ENCODE results near the gene SKAP1.
"Not testable (repeated sequence)": the region's sequence is repeated elsewhere in the genome, so short reads cannot be mapped to it uniquely, and the experiment has no call there.

SKAP1 gene

DNA sequence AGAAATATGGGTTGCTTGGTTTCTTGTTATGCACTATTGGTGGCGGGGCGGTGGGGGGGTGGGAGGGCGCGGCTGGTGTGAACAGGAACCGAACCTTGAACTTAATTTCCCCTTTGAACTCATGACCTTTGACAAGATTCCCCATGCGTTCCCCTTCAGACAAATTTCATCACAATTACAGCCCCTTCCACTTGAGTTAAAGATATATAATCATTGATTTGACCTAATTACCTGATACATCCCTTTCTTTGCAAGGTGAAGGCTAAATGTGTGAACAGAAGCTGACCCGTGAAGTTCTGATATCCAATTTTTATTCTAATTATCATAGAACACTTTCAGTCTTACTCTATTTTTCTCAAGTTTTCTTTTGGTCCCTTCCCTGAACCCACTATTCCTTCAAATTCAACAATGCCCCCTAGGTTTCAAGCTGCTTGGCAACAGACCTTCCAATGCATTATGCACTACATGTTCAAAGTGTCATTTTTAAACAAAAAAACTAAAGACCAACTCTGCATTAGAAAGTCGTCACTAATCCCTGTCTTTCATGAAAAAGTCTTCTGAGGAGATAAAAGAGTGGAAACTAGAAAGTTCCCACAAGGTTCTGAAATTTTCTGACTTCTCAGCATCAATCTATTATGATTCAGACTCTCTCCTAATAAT, 116.8 kb downstream of the SKAP1 start:
- no peak for DNase-seq

DNA sequence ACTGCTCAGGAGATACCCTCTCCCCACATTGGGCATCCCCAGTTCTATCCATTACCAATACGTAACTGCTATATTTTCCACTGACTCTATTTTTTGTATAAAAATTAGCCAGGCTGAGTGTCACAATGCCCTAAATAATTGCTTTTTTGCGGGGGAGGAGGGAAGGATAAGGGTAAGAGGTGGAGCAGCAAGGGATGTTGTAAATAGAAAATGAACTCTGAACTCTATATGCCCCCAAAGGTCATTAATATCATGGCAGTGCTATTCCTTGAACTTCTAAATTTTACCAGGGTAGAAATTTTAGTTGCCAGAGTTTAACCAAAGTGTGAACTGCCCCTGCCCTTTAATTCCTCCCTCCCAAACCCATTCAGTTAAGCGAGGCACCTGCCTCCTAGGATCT, 118.7 kb downstream of the SKAP1 start:
- DNase-seq: no peak

DNA sequence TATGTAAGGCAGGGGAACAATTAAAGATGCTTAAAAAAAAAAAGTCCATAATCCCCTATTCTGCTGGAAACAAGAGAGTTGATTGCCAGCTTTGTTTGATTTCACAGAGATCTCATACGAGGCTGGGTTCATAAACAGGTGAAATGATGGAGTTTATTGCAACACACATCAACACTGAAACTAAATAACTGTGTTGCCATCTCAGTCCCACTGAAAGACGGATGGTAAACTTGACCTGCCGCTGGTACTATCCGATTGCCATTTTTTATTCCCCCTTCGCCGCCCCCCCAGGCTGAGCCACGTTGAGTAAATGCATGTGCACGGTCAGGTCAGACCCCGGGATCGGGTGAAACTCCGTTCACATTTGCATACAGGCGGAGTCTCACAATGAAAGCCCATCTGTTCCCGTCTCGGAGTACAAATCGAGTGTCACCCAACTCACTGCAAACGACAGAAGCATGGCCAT, 119.2 kb downstream of the SKAP1 start:
- DNase-seq: no peak

DNA sequence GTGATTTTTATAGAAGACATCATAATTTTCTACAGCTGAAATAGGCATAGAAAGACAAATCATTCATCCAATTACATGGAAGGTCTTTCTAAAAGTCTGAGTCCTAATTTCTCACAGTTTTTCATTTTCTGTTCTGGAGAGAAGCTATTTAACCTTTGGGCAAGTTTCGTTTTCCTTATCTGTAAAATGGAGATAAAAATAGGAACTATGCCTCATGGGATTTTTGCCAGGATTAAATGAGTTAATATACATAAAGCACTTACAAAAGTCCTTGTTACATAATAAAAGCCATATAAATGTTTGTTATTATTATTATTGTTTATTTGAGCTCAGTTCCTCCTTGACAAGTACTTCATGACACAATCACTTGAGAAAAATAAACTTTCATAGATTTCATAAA, 121.4 kb downstream of the SKAP1 start:
- DNase-seq: no peak

DNA sequence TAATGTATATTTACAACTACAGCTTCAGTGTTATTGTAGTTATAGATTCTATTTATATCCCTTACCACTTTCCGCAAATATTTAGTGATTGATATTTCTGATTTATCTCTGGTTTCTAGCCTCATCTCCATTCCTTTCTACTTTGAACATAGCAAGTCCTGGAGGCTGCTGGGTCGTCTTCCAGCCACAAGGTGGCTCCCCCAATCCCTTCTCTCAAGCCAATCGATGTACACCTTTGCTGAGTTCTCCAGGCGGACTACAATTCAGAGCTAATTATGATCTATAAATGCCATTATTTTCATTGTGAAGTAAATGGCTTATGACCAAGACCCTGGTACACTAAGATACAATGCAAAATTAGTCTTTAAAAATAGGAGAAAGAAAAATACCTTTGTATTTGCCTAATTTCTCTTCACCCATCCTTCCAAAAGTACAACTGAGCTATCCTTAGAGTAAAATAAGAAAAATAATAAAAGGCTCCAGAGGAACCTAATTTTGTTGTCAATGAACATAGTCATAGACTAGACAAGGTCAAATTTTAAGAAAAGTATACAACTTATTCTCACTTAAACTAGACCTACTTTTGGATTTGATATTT, 122.1 kb downstream of the SKAP1 start:
- DNase-seq: no peak

DNA sequence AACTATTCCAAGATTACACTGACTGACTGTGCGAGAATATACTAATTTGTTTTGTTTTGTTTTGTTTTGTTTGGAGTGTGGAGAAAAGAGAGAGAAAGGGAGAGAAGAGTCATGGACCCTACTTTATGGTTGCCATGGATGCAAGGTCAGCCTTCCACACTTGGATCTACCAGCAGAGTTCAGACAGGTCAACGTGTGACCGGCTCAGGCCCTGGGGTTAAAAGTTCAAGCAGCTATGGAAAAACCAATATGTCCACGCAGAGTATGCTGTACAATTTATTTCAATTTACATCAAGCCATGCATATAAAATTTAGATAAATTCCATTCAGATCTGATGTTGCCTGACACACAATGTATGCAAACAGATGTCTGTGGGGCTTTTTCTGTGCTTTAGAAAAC, 122.8 kb downstream of the SKAP1 start:
- DNase-seq: no peak

DNA sequence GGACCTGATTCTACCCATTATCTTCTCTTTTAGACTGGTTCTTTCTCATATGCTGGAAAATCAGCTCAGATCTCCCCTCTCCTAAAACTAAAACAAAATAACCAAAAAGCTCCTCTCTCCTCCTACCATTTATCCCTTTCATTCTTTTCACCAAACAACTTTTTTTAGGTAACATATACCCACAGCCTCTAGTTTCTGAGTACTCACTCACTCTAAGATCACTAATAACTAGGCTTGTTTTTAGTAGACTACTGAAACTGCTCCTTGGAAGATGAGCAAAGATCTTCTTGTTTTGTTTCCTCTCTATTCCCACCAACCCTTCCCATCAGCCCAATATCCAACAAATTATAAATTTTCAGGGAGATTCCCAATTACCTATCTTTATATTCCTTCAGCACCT, 129.0 kb downstream of the SKAP1 start:
- no peak for DNase-seq

DNA sequence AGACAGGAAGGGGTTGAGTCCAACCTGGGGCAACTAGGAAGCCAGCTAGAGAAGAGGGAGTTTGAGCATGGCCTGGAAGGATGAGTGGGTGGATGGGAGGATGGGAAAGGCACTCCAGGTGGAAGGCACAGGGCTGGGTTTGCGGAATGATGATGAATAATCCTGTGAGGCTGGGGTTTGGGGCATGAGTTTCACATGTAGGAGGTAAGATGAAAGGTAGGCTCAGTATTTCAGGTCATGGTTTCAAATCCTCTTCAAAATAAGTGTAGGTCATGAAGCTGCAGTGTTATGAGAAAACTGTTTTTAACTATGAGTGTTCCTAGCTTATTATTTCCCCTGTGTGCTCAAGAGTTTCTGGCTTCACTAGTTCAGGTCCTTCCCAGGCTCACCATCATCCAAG, 130.3 kb downstream of the SKAP1 start:
- DNase-seq: no peak

DNA sequence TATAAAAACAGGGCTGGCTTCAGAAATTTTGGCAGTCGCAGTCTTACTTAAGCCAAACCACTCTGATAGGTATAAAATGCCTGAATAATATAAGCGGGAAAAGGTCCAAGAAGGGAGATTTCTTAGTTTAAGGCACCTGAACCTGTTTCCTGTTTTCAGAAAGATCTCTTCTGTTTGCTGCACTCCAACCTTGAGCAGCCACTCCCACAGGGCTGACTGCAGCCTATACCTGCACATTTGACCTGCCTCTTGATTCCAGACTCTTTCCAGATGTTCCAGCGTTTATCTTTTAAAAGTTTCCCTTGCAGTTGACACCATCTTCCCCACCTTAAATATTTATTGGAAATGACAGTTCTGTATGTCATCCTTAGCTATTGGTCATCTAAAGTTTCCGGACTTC, 132.2 kb downstream of the SKAP1 start:
- DNase-seq: no peak

DNA sequence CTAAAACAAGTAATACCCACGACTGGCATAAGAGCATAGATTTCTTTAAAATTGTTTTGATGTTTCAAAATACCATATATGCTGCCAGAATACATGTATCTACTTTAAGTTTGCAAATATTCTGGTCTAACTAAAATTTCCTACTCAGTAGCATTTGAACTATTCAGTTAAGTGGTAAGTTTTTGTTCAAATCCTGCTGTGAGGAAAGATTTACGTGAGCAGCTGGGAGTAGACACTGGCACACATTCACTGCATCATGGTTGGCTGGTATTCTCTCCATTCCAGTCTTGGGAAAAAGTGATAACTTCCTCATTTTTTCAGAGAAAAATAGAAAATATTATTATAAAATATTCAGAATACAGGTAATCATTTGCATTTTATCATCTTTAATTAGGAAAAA, 133.6 kb downstream of the SKAP1 start:
- no peak for DNase-seq

DNA sequence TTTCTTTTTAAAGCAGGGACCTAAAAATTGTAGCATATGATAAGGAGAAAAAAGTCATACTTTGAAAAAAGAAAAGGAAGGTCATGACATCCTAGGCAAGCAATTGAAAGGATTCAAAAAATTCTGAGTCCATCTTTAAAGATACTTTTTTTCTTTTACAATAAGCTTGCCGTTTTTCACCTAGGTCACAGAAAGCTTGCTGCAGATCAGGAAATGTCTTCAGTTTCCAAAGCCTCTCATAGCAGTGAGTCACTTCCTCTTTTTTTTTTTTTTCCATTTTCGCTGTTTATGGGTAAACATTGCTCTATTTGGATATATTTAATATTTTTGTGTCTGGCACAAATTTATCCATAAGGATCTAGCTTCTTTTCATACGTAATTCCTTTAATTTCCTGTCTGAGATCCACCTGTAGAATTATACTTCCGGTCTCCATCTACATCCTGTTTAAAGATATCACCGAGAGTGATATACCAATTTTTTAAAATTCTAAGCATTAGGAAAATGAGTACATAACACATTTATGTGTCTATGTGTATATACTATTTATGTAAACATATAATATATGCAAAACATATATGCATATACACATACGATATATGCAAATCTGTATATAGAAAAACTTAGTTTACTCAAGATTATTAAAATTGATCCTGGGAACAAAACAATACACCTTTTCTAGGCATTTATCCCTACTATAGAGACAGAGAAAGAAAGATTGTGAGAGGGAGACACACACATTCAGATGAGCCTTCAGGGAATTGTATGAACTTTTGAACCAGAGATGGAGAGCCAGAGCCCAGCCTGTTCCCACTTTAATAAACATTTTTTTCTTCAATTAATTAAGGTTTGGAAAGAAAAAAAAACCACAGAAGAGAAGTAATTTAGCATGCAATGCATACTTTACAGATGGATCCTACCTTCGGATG, 134.4 kb downstream of the SKAP1 start:
- no peak for DNase-seq

DNA sequence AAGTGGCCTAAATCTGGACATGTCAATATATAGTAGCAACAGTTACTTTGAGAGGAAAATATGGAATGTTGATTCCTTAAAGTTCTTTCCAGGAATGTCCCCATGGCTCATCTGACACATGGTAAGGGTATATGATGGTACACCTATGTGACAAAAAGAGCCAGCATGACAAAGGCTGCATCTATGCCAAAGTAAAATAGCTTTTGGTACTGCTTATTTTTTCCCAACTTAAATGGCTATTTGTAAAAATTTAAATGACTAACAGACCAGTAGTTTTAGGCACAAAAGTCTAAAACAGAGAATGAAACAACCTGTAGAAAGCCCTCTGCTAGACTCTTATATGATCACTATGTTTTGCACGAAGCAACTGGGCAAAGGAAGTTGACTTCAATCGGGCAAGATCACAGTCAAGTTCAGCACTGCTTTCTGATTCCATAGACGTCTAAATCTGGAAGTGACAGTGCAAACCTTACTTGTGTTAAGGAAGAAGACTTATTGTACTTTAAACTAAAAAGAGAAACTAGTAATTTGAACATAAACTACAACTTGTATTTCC, 135.1 kb downstream of the SKAP1 start:
- DNase-seq: no peak

DNA sequence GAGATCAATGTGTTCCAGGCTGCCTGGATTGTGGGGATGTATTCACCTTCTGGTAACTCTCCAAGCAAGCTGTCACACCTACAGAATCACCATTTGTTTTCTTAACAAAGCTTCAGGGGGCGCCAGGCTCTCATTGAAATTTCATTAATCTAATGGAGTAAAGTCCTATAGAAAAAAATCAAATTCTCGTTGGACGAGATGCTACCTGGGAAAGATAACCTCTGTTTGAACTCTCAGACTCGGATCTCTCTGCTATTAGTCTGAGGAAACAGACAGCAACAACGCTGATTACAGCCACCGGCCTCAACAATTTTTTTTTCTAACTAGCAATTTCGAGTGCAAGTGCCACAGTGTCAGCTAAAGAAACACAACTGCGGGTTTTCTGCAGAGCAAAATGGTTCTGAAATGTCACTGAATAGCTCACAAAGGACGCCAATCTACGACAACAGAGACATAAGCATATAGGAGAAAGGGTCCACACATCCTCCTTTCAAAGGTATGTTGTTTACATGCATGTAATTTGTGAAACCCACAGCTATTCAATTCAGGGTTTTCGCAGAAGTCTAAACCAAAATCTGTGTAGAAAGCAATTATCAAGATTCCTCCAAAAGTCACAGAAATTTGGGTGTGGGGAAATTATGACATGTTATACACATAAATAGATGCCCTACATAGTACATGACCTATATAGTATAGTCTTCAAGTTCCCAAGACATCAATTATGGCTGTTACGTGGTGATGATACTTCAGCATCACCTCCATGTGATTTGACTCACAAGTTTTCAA, 135.8 kb downstream of the SKAP1 start:
- DNase-seq: no peak

DNA sequence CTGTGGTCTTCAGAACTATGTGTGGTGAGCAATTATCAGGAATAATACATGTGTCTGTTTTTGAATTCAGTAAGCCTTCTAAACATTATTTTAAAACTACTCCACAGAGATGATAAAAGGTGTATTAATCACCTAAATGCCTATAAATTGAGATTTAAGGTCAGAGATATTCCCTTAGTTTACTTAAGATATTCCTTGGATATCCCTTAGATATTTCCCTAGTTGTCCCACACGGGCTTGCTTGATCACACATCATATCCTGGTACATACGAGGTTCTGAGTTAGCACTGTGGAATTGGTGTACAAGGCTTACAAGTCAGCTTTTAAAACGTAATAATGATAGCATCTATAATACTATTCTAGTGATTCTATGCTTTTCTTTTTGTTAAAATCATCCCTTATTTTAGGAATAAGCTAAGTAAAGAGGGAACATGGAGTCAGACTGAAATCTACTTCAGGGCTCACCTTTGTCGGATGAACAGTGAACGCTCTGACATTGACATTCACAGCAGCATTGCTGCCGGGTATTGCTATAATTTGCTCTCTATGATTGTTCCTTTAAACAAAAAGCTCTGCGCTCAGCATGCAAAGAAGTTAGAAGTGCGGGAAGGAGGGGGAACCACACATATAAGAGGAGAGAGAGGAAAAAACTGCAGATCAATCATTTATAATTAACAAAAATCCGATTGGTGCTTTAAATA, 136.5 kb downstream of the SKAP1 start:
- DNase-seq: no peak

DNA sequence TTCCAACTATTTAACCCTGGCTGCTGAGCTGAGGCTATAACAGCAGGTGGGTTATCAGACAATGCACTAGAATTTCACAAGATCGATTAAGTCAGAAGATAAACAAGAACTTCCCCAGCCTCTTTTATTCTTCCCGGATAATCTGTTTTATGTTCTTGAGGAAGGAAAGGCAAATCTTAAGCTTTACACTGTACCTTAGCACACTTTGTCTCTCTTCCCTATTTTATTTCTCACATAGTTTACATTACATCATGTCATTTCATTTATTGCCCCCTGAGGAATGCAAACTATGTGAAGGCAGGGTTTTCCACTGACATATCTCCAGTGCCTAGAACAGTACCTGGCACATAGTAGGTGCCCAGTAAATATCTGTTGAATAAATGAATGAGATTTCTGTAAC, 139.6 kb downstream of the SKAP1 start:
- DNase-seq: no peak

DNA sequence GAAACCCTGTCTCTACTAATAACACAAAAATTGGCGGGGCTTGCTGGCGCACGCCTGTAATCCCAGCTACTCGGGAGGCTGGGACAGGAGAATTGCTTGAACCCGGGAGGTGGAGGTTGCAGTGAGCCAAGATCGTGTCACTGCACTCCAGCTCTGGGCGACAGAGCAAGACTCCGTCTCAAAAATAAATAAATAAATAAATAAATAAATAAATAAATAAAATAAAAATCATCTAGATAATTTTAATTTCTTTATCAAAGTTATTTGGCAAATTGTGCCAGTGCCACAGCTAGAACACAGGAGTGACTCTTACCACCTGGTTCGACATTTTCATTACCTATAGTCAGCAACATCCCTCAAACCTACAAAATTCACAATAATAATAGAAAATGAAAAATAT, 143.1 kb downstream of the SKAP1 start:
- not testable (repeated sequence) for DNase-seq

DNA sequence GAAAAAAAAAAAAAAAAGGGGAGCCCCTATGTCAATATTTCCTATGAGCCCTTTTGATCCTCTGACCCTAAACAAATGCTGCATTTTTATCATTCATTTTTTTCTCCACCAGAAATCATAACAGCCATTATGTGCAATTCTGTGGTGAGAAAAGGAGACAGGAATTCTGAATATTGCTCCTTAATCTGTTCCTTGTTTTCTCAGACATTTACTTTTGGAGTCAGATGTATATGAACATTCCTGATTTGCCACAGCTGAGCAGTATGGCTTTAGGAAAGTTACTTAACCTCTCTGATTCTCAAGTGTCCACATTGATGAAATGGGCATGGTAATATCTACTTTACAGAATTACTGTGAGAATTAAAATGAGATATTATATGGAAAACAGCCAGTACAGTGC, 144.4 kb downstream of the SKAP1 start:
- no peak for DNase-seq

DNA sequence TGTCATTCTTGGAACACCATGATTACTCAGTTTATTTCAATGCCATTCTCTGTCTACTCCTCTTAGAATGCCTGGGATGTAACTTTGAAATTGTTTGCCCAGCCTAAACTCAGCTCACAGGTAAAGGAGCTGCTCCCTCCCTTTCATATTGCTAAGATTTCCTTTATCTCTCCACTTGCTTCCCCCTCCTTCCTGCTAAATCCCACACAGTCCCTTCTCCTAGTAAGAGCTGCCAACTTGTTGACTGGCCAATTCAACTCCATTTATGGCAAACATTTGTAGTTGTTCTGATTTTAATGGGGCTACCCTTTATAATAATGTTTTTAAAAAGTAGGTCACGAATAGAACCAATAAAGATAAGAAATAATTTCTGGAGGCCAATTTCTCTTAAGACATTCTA, 146.1 kb downstream of the SKAP1 start:
- DNase-seq: no peak

DNA sequence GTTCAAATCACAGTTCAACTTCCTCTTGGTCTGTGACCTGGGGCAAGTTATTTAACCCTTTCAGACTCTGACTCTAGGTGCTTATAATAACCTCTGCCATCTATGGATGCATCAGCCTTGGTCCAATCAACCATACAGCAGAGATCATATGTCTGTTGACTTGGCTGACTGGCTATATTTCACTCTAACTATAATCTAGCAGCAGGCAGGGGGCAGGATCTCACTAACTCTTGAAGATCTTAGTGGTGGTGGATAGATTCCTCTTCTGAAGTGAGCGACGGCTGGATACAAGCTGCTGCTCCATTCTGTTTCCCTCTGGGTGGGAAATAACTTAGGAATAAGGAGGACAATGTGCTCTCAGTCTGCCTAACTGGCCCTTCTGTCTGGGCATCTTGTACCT, 146.6 kb downstream of the SKAP1 start:
- no peak for DNase-seq

DNA sequence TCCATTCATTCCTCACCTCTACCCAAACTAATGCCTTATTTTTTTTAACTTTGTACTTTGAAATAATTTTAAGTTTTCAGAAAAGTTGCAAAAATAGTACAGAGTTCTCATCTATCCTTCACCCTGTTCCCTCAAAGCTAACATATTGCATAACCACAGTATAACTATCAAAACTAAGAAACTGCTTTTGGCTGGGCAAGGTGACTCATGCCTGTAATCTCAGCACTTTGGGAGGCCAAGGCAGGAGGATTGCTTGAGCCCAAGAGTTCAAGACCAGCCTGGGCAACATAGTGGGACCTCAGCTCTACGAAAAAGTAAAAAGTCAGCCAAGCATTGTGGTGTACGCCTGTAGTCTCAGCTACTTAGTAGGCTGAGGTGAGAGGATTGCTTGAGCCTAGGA, 147.7 kb downstream of the SKAP1 start:
- no peak for DNase-seq

DNA sequence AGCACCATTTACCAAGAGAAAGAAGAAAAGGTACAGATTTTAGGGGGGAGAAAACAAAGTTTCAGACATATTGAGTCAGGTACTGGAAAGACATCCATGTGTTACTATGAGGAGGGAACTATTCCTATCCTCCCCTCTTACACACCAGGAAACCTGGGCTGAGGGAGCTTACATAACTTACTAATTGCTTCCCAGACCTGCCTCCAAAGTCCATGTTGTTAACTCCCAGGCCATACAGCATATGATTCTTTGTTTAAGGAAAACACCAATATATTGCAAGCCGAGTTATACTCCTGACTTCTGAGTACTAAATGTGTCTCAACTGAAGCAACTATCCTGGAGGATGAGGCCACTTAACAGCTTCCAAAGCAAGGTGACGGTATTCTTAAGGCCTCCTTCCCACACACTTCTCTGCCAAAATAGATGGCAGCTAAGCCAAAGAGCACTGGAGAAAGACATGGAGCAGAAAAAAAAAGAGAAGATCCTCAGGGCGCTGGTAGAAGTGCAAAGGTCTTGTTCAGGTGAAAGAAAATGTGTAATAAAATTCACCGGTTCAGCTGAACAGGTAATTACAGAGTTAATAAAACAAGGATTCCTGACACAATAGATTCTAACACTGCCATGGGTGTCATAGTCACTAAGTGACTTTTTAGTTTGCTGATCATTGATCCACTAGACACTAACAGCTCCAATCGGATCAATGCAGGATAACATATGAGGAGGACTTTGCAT, 151.1 kb downstream of the SKAP1 start:
- no peak for DNase-seq

DNA sequence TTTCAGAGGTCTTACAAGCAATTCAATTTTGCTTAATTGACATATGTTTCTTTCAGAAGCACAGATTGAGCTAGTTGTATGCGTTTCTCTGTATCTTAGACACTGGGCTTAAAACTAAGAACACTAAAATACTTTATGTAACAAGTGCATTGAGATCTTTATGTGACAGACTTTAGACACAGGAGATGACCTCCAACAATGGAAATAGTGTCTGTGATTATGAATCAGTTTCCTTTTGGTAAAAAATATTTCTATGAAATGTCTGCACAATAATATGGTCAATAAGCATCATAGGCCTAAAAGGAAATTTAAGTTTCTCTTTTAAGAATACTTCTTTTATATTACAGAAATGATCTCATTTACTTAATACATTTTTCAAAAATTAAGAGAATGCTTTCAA, 153.2 kb downstream of the SKAP1 start:
- DNase-seq: no peak

Data from KG1 (cell line).